NCI-H2081 treated with DMSO at 0.1 percent for 48 hours (cell line): Measurements from ENCODE around the gene OR1M1.
"Not testable (repeated sequence)": the region's sequence is repeated elsewhere in the genome, so short reads cannot be mapped to it uniquely, and the experiment has no call there.

ENCODE experiments used
- DNase-seq: peaks from one replicate; lab custom pipeline; 2025; lab: John Stamatoyannopoulos, UW

Gene OR1M1, protein sequence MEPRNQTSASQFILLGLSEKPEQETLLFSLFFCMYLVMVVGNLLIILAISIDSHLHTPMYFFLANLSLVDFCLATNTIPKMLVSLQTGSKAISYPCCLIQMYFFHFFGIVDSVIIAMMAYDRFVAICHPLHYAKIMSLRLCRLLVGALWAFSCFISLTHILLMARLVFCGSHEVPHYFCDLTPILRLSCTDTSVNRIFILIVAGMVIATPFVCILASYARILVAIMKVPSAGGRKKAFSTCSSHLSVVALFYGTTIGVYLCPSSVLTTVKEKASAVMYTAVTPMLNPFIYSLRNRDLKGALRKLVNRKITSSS

GRCh38 chr19:9086761-9087160, at the start of gene OR1M1:
Gene OR1M1 (plus strand): TSS chr19:9087061. CDS start chr19:9093245, 6,184 bp downstream.
- DNase-seq = no peak

- DNase-seq = no peak
Measured at GRCh38 chr19:9037400-9038062, 49.3 kb upstream of the OR1M1 start.

DNA sequence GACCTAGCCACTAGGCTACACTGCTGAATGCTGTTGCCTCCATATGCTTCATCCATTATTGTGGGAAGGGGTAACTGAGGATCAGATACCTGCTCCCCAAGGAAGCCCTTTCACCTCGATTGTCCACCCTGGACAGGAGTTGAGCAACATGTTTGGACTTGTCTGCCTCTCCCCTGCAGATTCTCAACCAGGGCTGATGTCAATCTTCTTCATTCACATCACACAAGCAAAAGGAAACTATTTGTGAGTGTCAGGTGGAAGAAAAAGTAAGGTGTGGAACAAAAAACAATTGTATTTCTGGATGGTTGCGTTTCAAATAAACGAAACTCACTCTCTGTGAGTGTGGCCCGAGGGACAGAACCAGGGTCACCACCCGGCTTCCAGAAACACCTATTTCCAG, 47.1 kb upstream of the OR1M1 start:
- DNase-seq = no peak

DNA sequence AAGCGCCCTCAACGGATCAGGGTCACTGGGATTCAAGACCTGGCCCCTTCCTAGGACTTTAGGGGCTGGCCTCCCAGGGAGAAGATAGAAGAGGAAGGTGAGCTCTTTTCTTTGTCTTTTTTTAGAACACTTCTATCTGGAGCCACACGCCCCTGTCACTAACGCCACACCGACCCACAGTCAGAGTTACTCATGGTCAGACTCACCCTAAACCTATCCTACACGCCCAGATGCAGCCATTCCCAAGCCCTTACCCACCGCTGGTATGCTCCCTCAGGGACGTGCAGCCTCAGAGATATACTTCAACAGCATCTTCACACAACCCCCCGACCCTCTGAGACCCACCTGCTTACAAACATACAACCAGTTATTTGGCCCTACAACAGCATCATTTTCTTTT, 46.7 kb upstream of the OR1M1 start:
- DNase-seq = no peak

GRCh38 chr19:9041023-9041422, 45.8 kb upstream of the OR1M1 start:
- no peak for DNase-seq

- no peak for DNase-seq
Measured at GRCh38 chr19:9043524-9043923, 43.3 kb upstream of the OR1M1 start.

- DNase-seq = no peak
Measured at GRCh38 chr19:9044449-9044848, 42.4 kb upstream of the OR1M1 start.

- no peak for DNase-seq
Measured at GRCh38 chr19:9046694-9047093, 40.2 kb upstream of the OR1M1 start.

DNA sequence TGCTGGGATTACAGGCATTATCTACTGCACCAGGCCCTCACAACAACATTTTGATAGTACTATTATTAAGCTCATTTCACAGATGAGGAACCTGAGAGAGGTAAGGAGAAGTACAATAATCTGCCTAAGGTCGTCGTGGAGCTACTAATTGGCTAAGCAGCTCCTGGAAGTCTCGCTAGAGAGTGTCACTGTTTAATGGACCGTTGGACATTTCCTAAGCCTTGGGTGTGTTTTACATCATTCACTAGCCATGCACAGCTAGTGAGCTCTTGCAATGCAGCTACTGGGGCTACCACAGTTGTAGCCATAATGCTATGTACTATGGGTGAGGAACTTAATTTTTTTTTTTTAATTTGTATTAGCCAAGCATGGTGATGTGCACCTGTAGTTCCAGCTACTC, 34.0 kb upstream of the OR1M1 start:
- DNase-seq = no peak

DNA sequence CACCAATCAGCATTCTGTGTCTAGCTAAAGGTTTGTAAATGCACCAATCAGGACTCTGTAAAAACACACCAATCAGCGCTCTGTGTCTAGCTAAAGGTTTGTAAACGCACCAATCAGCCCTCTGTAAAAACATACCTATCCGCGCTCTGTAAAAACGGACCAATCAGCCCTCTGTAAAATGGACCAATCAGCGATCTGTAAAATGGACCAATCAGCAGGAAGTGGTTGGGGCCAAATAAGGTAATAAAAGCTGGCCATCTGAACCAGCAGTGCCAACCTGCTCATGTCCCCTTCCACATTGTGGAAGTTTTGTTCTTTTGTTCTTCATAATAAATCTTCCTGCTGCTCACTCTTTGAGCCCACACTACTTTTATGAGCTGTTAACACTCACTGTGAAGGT, 33.2 kb upstream of the OR1M1 start:
- DNase-seq = not testable (repeated sequence)

DNA sequence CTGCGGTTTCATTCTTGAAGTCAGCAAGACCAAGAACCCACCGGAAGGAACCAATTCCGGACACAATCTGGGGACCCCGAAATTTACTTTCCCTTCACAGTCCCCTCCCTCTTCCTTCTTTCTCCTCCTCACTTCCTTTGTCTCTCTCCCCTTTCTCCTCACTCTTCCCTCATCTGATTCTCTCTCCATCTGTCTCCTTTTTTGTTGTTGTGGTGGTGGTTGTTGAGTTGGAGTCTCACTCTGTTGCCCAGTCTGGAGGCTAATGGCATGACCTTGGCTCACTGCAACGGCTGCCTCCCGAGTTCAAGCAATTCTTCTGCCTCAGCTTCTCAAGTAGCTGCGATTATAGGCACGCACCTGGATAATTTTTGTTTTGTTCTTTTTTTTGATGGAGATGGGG, 32.7 kb upstream of the OR1M1 start:
- no peak for DNase-seq

DNA sequence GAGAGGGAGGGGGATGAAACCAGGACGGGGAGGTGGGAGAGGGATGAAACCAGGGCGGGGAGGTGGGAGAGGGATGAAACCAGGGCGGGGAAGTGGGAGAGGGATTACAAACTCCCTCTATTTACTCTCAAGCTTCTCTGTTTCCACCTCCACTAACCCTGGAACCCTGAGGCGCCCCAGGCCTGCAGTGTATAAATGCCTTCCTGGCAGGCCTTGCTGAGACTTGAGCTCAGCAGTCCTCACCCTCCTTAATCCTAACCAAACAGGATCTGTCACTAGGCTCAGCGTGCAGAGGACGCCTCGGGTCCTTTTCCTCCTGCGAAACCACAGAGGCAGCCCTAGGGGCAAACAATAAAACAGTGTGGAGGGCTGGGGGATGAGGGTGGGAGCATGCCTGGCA, 32.1 kb upstream of the OR1M1 start:
- DNase-seq = no peak

GRCh38 chr19:9056131-9056530, 30.7 kb upstream of the OR1M1 start:
- DNase-seq = not testable (repeated sequence)

GRCh38 chr19:9057505-9058258, 29.2 kb upstream of the OR1M1 start:
- no peak for DNase-seq

DNA sequence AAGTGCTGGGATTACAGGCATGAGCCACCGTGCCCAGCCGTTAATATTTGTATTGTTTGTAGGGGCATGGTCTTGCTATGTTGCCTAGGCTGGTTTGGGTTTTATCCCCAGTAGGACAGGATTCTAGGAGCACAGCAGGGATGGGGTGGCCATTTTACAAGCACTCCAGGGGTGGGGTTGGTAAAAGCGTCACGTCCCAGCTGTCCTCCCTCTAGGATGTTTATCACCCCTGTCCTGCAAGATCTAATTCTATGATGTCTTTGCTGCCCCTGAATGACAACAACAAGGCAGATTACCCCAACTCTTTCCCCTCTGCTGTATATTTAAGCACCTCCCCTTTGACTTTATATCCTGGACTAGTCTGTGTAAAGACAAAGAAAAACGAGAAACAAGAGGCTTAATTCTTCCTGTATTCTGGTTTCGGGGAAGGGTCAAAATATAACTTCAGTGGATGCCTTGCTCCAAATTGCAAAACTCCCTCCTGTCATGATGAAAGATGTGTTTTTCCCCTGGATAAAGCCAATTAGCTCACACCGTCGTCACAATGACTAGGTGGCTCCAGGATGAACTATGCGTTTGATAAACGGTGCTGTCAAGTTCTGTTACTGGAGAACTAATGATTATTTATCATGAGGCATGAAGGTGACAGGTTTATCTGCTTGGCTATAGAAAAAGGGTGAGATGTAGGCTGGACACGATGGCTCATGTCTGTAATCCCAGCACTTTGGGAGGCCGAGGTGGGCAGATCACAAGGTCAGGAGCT, 27.8 kb upstream of the OR1M1 start:
- DNase-seq = no peak

- no peak for DNase-seq
Measured at GRCh38 chr19:9060564-9061340, 26.1 kb upstream of the OR1M1 start.

- DNase-seq = no peak
Measured at GRCh38 chr19:9061879-9062278, 25.0 kb upstream of the OR1M1 start.

DNA sequence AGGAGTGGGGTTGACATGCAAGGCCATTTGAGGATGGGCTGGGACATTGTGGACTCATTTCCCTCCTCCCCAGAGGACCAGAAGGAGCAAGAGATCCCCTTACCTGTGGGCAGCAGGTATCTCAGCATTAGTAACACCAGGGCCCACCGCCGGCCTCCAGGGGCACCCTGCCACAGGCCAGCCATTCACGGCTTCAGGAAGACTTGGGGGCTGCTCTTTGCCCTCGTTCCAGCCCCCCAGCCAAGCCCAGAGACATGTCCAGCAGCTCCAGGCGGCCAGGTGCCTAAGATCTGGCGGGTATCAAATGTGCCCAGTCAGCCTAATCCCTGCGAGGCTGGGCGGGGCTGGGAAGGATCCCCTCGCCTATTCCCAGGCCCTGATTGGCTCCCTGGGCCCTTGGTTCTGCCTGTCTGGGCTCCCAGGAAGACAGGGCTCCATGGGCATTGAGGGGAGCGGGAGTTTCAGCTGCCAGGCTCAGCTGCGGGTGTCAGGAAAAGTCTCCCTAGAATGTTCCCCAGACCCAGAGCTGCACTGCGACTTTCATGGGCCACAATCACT, 21.3 kb upstream of the OR1M1 start:
- no peak for DNase-seq

- DNase-seq = no peak
Measured at GRCh38 chr19:9070066-9070465, 16.8 kb upstream of the OR1M1 start.

- not testable (repeated sequence) for DNase-seq
Measured at GRCh38 chr19:9071720-9072119, 15.1 kb upstream of the OR1M1 start.

- DNase-seq = no peak
Measured at GRCh38 chr19:9073806-9074205, 13.1 kb upstream of the OR1M1 start.
